ENCODE data around the gene C11orf16. TPM values are rescaled to one million over a fixed set of nuclear protein-coding genes. Genes with fewer than 3 reads are reported as not detected.

Gene C11orf16
- total and polyA plus RNA-seq, 8 donors = not detected

- no peaks in the 10 kb centered on the region for H3K27me3 ChIP-seq
- no peaks in the 10 kb centered on the region for H3K4me1 ChIP-seq
- H3K27ac ChIP-seq = no peak overlapping the region
- no peak for TF ChIP-seq CTCF (IDR thresholded peaks at IDR 0.05)
- no peak for TF ChIP-seq EP300 (IDR thresholded peaks at IDR 0.05)
- DNase-seq = no peak
- no peaks in the 10 kb centered on the region for H3K9me3 ChIP-seq
- H3K36me3 ChIP-seq = peaks cover 0 to 18% (median 9%) of the 10 kb centered on the region in 4 donors
- H3K4me3 ChIP-seq = no peak overlapping the region
- 85 to 95% (median 88%) methylated on average over 9 of the region's 9 CpGs for WGBS, 5 donors
- intact Hi-C loops (cut with DNase I; ENCODE audit: low total_unique reads) = no loop called here
Measured at GRCh38 chr11:8928981-8929615, 3.6 kb downstream of the C11orf16 start.

- no peak for DNase-seq
- peaks cover 0 to 27% (median 15%) of the 10 kb centered on the region in 4 donors for H3K36me3 ChIP-seq
Measured at GRCh38 chr11:8928205-8928604, 4.5 kb downstream of the C11orf16 start.

GRCh38 chr11:8927233-8927632 lies 5.5 kb downstream of the C11orf16 start:
- TF ChIP-seq EP300 (IDR thresholded peaks at IDR 0.05) = no peak
- TF ChIP-seq POLR2A (IDR thresholded peaks at IDR 0.05) = no peak
- TF ChIP-seq POLR2AphosphoS5 (IDR thresholded peaks at IDR 0.05) = no peak
- no peak for TF ChIP-seq CTCF (IDR thresholded peaks at IDR 0.05)
- H3K4me1 ChIP-seq = no peaks in the 10 kb centered on the region
- DNase-seq = no peak
- no peak overlapping the region for H3K4me3 ChIP-seq
- H3K9me3 ChIP-seq = no peaks in the 10 kb centered on the region
- H3K36me3 ChIP-seq = peaks cover 0 to 36% (median 24%) of the 10 kb centered on the region in 4 donors
- WGBS, 5 donors = 87 to 95% (median 88%) methylated on average over 4 to 5 of the region's 5 CpGs
- H3K27ac ChIP-seq = no peak overlapping the region
- no peaks in the 10 kb centered on the region for H3K27me3 ChIP-seq
- intact Hi-C loops (cut with DNase I; ENCODE audit: low total_unique reads) = no loop called here

More at GRCh38 chr11:8928205-8928604, 4.5 kb downstream of the C11orf16 start:
- 77 to 86% (median 82%) methylated on average over 4 of the region's 4 CpGs for WGBS, 5 donors
- Histone ChIP-seq H3K4me1 (no peaks in the 10 kb centered on the region), H3K9me3 (no peaks in the 10 kb centered on the region), H3K27ac (no peak overlapping the region), H3K27me3 (no peaks in the 10 kb centered on the region), H3K4me3 (no peak overlapping the region)
- intact Hi-C loops (cut with DNase I; ENCODE audit: low total_unique reads) = no loop called here
- TF ChIP-seq EP300 (IDR thresholded peaks at IDR 0.05) (no peak), POLR2A (IDR thresholded peaks at IDR 0.05) (no peak), CTCF (IDR thresholded peaks at IDR 0.05) (no peak), POLR2AphosphoS5 (IDR thresholded peaks at IDR 0.05) (no peak)

- WGBS, 5 donors = 88 to 100% (median 95%) methylated on average over 5 of the region's 5 CpGs
- intact Hi-C loops (cut with DNase I; ENCODE audit: low total_unique reads) = no loop called here
- no peak for DNase-seq
- Histone ChIP-seq H3K4me1 (no peaks in the 10 kb centered on the region), H3K27me3 (no peaks in the 10 kb centered on the region), H3K4me3 (no peak overlapping the region), H3K9me3 (no peaks in the 10 kb centered on the region), H3K36me3 (peaks cover 3 to 46% (median 34%) of the 10 kb centered on the region in 4 donors), H3K27ac (no peak overlapping the region)
- TF ChIP-seq POLR2A (IDR thresholded peaks at IDR 0.05) = no peak
- no peak for TF ChIP-seq POLR2AphosphoS5 (IDR thresholded peaks at IDR 0.05)
- TF ChIP-seq CTCF (IDR thresholded peaks at IDR 0.05) = no peak
- TF ChIP-seq EP300 (IDR thresholded peaks at IDR 0.05) = no peak
Measured at GRCh38 chr11:8926236-8926635, 6.5 kb downstream of the C11orf16 start.
